Medulla oblongata (tissue), 1 donor: ENCODE data around the gene MT1G.
"Not testable (repeated sequence)": the region's sequence is repeated elsewhere in the genome, so short reads cannot be mapped to it uniquely, and the experiment has no call there.

ENCODE experiments used
- DNase-seq: peaks from one replicate; pipeline ENCODE4 v3.0.0-alpha.2; 2015; ENCODE audit errors: extremely low spot score

MT1G gene

DNA sequence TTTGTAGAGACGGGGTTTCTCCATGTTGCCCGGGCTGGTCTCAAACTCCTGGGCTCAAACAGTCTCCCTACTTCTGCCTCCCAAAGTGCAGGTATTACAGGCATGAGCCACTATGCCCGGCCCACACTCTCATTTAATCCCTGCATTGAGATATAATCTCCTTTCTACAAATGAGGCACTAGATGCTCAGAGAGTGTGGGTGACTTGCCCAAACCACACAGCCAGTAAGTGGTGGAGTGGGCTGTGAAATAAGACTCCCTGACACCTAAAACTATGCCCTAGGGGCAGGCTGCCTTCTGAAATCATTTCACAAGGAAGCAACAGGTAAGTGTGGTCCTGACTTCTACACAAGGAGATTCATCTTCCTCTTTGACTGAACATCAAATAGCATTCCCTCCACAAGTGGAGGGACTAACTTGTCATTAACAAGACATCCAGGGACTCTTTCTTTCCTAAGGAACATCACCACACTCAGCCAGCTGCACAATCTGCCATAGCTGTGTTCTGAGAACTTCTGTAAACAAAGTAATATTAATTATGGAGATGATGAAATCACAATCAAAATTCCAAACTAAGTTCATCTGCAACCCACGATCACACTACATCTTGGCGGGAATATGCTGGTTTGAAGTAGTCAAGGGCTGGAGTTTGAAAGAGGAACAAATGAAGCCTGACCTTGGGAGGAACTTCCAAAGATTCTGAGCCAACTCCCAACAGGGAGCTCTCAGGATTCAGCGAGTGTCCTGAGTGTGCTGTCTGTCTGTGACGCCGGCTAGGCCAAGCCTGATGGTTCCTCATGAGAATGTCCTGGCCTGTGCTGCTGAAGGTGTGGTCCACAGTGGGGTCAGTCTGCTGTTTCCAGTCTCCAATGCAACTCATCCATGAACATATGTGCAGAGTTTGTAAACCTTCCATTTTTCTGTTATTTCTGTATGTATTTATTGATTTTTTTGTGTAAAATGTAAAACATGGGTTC, 2.3 kb downstream of the MT1G start:
- not testable (repeated sequence) for DNase-seq

DNA sequence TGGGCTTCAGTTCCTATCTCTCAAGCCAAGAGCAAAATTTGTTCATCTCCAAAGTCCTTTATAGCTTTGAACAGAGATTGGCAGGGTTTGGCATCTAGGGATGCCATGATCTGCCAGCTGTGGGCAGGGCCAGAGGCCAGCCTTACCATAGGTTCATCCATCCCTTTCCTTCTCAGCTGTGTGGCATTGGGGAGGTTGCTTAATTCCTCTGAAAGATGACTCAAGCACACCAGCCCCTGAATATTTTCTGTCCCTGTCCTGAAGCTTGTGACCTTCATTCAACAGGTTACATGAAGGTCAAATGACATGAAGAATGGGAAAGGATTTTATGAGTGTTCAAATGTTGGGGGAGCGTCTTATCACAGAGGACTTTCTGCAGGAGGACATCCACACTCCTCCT, 3.4 kb downstream of the MT1G start:
- no peak for DNase-seq

DNA sequence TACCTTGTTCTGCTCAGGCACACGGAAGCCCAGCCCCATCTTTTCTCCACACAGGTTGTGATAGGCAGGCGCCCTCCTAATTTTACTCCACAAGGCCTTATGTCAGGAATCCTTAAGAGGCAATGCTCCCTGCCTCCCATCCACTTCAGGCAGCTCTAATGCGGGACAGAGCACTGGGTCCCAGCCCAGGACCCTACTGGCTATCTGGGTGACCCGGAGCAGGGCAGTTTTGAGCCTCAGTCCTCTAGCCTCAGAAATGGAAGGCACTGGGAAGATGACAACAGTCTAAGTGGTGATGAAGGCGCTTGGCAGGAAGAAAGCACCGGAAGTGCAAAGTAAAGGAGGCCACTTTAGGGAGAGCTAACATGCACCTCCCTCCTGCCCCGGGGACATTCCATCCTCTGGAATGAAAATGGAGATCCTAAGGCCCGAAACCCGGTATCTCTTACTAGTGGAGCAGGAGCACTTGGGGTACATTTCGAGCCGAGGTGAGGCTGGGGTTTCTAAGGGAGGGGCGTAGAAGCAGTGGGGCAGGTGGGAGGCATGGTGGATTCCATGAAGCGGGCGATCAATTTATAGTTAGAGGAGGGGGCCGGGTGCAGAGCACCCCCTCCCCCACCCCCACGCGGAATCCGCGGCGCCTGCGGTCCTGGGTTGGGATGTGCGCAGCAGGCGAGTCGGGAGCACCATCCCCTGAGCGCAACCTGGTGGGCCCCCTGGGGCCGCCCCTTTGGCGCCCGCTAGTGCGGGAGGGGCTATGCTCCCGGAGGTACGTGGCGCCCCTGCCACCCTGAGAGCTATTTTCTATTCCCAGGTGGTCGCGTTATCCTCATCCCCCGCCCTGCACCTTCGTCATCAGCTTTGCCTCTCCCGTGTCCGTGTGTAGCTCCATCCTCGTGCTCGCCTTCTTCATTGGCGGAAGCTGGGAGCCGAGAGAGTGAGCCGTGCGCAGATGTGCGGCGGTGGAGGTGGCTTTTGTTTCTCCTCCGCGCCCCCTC, 5.2 kb downstream of the MT1G start:
- DNase-seq = no peak

GRCh38 chr16:56658327-56658875, 9.5 kb downstream of the MT1G start:
- DNase-seq = no peak

- DNase-seq = peak; percentile 69
Measured at GRCh38 chr16:56657555-56658326, 10.1 kb downstream of the MT1G start, which contains the start of gene MT1F. Gene MT1F, plus strand, starts transcription at chr16:56657959. Its CDS starts 100 bp downstream, at chr16:56658059.

DNA sequence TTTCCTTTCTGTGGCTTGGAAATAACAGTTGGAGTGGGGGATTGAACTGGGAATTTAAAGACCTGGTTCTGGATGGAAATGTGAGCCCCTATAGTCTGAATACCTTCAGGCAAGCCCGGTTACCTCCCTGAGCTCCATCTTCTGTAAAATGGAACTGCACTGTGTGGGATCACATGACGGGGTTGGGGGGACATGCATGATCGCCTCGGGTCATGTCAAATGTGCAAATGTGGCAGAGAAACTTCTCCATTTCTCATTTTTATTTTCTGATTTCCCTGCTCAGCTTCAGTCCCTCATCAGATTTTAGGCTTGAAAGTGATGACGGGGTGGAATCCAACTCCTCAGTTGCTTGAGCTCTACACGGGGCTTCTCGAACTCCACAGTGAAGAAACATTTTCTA, 14.6 kb downstream of the MT1G start:
- no peak for DNase-seq

DNA sequence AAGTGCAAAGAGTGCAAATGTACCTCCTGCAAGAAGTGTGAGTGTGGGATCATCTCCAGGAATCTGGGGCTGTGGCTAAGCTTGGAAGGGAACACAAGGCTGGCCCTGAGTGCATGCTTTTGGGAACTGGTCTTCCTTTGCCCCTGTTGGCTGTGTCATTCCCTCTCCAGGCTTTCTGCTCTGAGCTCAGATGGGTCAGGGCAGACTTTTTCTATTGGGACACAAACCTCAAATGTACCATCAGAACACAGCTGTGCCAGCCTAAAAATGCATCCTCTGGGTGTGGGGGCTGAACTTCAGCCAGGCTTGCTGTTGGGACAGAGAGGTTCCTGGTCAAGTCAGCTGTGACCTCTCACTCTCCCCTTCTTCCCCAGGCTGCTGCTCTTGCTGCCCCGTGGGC, 15.3 kb downstream of the MT1G start:
- no peak for DNase-seq

DNA sequence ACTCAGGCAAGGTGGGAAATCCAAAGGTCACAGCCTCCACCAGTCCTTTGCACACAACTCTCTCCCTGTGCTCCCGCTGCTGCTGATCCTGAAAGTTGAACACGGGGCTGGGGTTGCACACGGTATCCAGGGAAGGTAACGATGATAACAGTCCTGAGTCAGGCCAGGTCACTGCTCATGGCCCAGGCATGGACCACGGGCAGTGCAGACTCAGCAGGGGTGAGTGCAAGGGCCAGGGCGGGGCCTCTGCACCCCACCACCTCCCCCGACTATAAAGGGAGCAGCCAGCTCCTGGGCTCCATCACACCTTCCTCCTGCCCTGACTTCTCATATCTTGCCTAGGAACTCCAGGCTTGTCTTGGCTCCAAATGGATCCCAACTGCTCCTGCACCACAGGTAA, 16.3 kb downstream of the MT1G start, which contains the start of gene MT1B:
Gene MT1B, plus strand, starts transcription at position 301 of the 400 bp plus-strand sequence. Its CDS starts 68 bp downstream, at position 369.
- no peak for DNase-seq

DNA sequence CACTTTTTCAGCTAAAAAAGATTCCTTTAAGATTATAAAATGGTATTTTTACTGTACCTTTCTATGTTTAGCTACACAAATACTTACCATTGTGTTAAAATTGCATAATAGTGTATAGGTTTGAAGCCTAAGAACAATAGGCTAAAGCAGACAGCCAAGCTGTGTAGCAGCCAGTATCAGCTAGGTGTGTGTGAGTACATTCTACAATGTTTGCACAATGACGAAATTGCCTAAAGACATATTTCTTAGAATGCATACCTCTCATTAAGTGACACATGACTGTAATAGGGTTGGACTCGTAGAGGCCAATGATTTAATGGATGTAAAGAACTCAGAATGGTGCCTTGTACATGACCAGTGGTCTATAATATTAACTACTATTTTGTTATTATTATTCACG, 18.0 kb downstream of the MT1G start:
- no peak for DNase-seq

GRCh38 chr16:56649271-56649670, 18.6 kb downstream of the MT1G start:
- DNase-seq = no peak

DNA sequence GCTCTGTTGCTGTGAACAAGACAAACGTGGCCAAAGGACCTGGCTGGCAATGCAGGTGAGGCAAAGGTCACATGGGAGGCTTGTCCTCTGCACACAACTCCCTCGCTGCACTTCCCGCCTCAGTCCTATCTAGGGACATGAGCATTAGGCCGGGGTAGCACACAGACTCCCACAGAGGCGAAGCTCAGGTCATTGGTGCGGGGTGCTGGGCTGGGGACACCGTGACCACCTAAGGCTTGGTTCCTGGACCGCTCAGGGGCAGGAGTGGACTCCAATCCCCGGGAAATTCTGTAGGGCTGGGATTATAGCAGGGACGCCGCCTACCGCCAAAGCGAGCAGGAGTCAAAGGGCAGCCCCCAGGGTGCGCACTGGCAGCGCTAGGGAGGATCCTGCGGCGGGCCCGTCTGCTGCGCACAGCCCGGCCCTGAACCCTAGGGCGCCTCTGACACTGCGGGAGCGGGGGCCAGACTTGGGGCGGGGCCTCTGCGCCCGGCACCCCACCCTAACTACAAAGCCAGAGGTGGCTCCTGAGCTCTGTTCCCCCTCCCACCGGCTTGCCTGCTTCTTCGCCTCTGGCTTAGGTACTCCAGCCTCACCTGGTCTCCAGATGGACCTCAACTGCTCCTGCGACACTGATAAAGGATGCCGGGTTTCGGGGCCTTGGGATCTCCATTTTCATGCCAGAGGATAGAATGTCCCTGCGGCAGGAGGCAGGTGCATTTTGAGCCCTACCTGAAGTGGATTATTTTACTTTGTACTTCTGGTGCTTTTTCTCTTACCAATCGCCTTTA, 20.0 kb downstream of the MT1G start:
- no peak for DNase-seq

- DNase-seq = no peak
Measured at GRCh38 chr16:56645838-56646237, 22.0 kb downstream of the MT1G start.

DNA sequence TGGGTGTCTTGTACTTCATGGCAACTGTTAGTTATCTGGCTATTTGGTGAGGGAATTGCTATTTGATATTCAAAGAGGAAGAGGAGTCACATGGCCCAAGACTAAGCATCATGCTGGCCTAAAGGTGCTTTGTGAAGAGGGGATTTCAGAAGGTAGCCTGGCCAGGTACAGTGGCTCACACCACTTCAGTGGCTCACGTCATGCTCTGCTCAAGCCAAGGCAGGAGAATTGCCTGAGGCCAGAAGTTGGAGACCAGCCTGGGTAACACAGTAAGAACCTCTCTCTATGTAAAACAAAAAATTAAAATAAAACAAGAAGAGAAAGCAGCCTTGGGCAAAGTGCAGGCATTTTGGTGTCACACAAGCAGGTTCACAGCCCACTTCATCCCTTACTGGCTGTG, 22.6 kb downstream of the MT1G start:
- no peak for DNase-seq

- no peak for DNase-seq
Measured at GRCh38 chr16:56643833-56644232, 24.0 kb downstream of the MT1G start.

GRCh38 chr16:56643080-56643778, 24.6 kb downstream of the MT1G start:
- DNase-seq = no peak

- no peak for DNase-seq
Measured at GRCh38 chr16:56641166-56641565, 26.7 kb downstream of the MT1G start.

DNA sequence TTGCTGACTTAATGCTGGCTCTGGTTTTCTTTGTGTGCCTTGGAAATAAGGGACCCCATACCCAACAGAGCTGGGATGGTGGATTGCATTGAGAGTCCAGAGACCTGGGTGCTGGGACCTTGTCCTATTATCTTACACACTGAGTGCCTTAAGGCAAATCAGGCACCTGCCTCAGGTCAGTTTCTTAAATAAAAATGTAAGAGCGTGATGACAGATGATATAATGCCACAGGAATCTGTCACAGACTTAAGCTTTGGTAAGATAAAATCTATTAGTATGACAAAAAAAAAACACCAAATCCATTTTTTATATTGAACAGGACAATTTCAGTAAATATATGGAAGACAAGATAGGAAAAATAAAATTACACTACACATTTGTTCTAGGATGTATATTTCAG, 27.8 kb downstream of the MT1G start:
- no peak for DNase-seq

GRCh38 chr16:56639045-56639444, 28.8 kb downstream of the MT1G start:
- no peak for DNase-seq
